H1 (cell line): ENCODE measurements around the gene ANGPTL8. TPM values are rescaled to one million over a fixed set of nuclear protein-coding genes. Genes with fewer than 3 reads are reported as not detected.

Experiments
- CTCF ChIA-PET: fragments of 300-600 bp; sonication (Branson Sonifier 250); formaldehyde crosslinking; loops from one replicate; lab custom pipeline; 2021; ENCODE audit not compliant: partially characterized antibody; lab: Charles Lee
- POLR2A ChIA-PET: fragments of 300-600 bp; sonication (Branson Sonifier 250); formaldehyde crosslinking; loops from one replicate; lab custom pipeline; 2021; ENCODE audit warnings: inconsistent platforms; ENCODE audit not compliant: partially characterized antibody; lab: Charles Lee
- DNase-seq, 2 experiments: peaks; one replicate each; pipeline versions ENCODE4 v3.0.0 to v3.0.0-alpha.2; 2010 to 2022; ENCODE audit warnings: low spot score in 2 of 2, low read depth in 1 of 2, mixed read lengths in 1 of 2
- FAIRE-seq: peaks from 2 replicates; lab custom pipeline; 2011; peaks lifted over from hg19 to GRCh38; lab: Jason Lieb, UNC
- H2AFZ ChIP-seq: 2 replicates; pipeline ENCODE4 v1.8.1; 2012; ENCODE audit warnings: low read length, inconsistent platforms
- H2AK5ac ChIP-seq: 2 replicates; pipeline ENCODE4 v1.6.1; 2013; ENCODE audit warnings: low read depth, low read length
- H2BK120ac ChIP-seq: replicated peaks from 2 replicates; pipeline ENCODE3; 2013; ENCODE audit warnings: low read depth, low read length, inconsistent platforms
- H2BK12ac ChIP-seq: 2 replicates; pipeline ENCODE4 v1.6.1; 2013; ENCODE audit warnings: low read depth, low read length
- H2BK15ac ChIP-seq: 2 replicates; pipeline ENCODE4 v1.6.1; 2013; ENCODE audit warnings: low read length
- H2BK20ac ChIP-seq: 2 replicates; pipeline ENCODE4 v1.6.1; 2013; ENCODE audit warnings: low read length
- H2BK5ac ChIP-seq: 2 replicates; pipeline ENCODE4 v1.6.1; 2013; ENCODE audit warnings: low read depth, low read length
- H3K14ac ChIP-seq: 2 replicates; pipeline ENCODE4 v1.6.1; 2013; ENCODE audit warnings: inconsistent platforms; ENCODE audit not compliant: insufficient read length
- H3K18ac ChIP-seq: 2 replicates; pipeline ENCODE4 v1.6.1; 2013; ENCODE audit warnings: low read length; ENCODE audit errors: extremely low read depth
- H3K23ac ChIP-seq: 2 replicates; pipeline ENCODE4 v1.6.1; 2013; ENCODE audit warnings: inconsistent platforms; ENCODE audit not compliant: insufficient read length
- H3K23me2 ChIP-seq: 2 replicates; pipeline ENCODE4 v1.6.1; 2013; ENCODE audit warnings: low read depth, low read length
- H3K27ac ChIP-seq: 2 replicates; pipeline ENCODE4 v1.6.1; 2011; ENCODE audit warnings: low read depth, low read length, inconsistent platforms
- H3K27me3 ChIP-seq, 4 experiments: replicated peaks in 1 of 4; 1 replicate in 1 of 4; 2 replicates in 3 of 4; pipeline versions ENCODE4 v1.6.1 to v1.8.1; 2011 to 2013; ENCODE audit warnings: low read length in 3 of 4, mild to moderate bottlenecking in 3 of 4, inconsistent platforms in 2 of 4, mixed read lengths in 2 of 4, moderate library complexity in 1 of 4; ENCODE audit not compliant: control insufficient read depth in 3 of 4, insufficient read depth in 3 of 4; ENCODE audit errors: extremely low read depth in 1 of 4
- H3K36me3 ChIP-seq, 4 experiments: 2 replicates each; pipeline versions ENCODE4 v1.6.1 to v1.8.1; 2011 to 2013; ENCODE audit warnings: mild to moderate bottlenecking in 4 of 4, low read length in 3 of 4, moderate library complexity in 2 of 4, control low read depth in 1 of 4, inconsistent platforms in 1 of 4; ENCODE audit not compliant: insufficient read depth in 4 of 4, control insufficient read depth in 2 of 4
- H3K4ac ChIP-seq: replicated peaks from 2 replicates; pipeline ENCODE3; 2013; ENCODE audit warnings: low read length, low read depth, mixed read lengths, inconsistent platforms; ENCODE audit not compliant: insufficient read length
- H3K4me1 ChIP-seq, 4 experiments: replicated peaks in 1 of 4; 1 replicate in 1 of 4; 2 replicates in 3 of 4; pipeline versions ENCODE4 v1.6.1 to v1.8.1; 2011 to 2013; ENCODE audit warnings: low read length in 3 of 4, inconsistent platforms in 2 of 4, mixed read lengths in 1 of 4; ENCODE audit not compliant: insufficient read depth in 4 of 4, control insufficient read depth in 3 of 4
- H3K4me2 ChIP-seq, 2 experiments: 2 replicates each; pipeline versions ENCODE4 v1.6.1 to v1.8.1; 2011 to 2013; ENCODE audit warnings: low read depth in 2 of 2, low read length in 2 of 2, control low read depth in 1 of 2, inconsistent platforms in 1 of 2, mild to moderate bottlenecking in 1 of 2; ENCODE audit not compliant: insufficient read depth in 1 of 2
- H3K4me3 ChIP-seq, 4 experiments: fragments of 200-600, 300-600 bp in 1 of 4; sonication (generic), shearing (Covaris generic), sonication (Bioruptor Twin) in 1 of 4; 2 replicates each; pipeline versions ENCODE4 v1.5.1 to v1.8.1; 2011 to 2016; ENCODE audit warnings: low read length in 4 of 4, low read depth in 3 of 4, control low read depth in 2 of 4, inconsistent platforms in 2 of 4, mild to moderate bottlenecking in 2 of 4, mixed read lengths in 1 of 4, moderate library complexity in 1 of 4; ENCODE audit not compliant: insufficient read depth in 2 of 4; ENCODE audit errors: extremely low read depth in 1 of 4
- H3K56ac ChIP-seq: replicated peaks from 2 replicates; pipeline ENCODE3; 2013; ENCODE audit warnings: low read depth, mild to moderate bottlenecking, mixed read lengths, low read length, inconsistent platforms; ENCODE audit not compliant: insufficient read length
- H3K79me1 ChIP-seq: 2 replicates; pipeline ENCODE4 v1.6.1; 2013; ENCODE audit warnings: low read depth, low read length, control low read depth
- H3K79me2 ChIP-seq, 2 experiments: 2 replicates each; pipeline versions ENCODE4 v1.6.1 to v1.8.1; 2012 to 2013; ENCODE audit warnings: low read length in 2 of 2, mild to moderate bottlenecking in 2 of 2, inconsistent platforms in 1 of 2; ENCODE audit not compliant: insufficient read depth in 2 of 2, control insufficient read depth in 1 of 2
- H3K9ac ChIP-seq, 4 experiments: replicated peaks in 1 of 4; 1 replicate in 1 of 4; 2 replicates in 3 of 4; pipeline versions ENCODE4 v1.6.1 to v1.8.1; 2011 to 2013; ENCODE audit warnings: low read depth in 3 of 4, low read length in 3 of 4, control low read depth in 2 of 4, mild to moderate bottlenecking in 2 of 4, moderate library complexity in 2 of 4, inconsistent platforms in 1 of 4; ENCODE audit errors: extremely low read depth in 1 of 4
- H3K9me3 ChIP-seq, 2 experiments: 2 replicates each; pipeline versions ENCODE4 v1.6.1 to v1.8.1; 2012 to 2013; ENCODE audit warnings: mild to moderate bottlenecking in 2 of 2, moderate library complexity in 2 of 2, control low read depth in 1 of 2, inconsistent platforms in 1 of 2, low read depth in 1 of 2, low read length in 1 of 2, mixed read lengths in 1 of 2; ENCODE audit not compliant: insufficient read depth in 2 of 2
- H4K20me1 ChIP-seq, 2 experiments: replicated peaks in 1 of 2; 2 replicates each; pipeline versions ENCODE3 to v1.8.1; 2011 to 2013; ENCODE audit warnings: inconsistent platforms in 2 of 2, low read length in 2 of 2, mild to moderate bottlenecking in 1 of 2; ENCODE audit not compliant: insufficient read depth in 2 of 2, control insufficient read depth in 1 of 2
- H4K5ac ChIP-seq: 2 replicates; pipeline ENCODE4 v1.6.1; 2013; ENCODE audit warnings: low read length, low read depth, mixed read lengths, inconsistent platforms; ENCODE audit not compliant: insufficient read length
- H4K8ac ChIP-seq: 2 replicates; pipeline ENCODE4 v1.8.0; 2013; ENCODE audit warnings: mild to moderate bottlenecking, moderate library complexity, low read length, inconsistent platforms; ENCODE audit not compliant: insufficient read depth; ENCODE audit errors: extremely low read depth
- H4K91ac ChIP-seq: replicated peaks from 2 replicates; pipeline ENCODE3; 2013; ENCODE audit warnings: low read length, mixed read lengths, inconsistent platforms; ENCODE audit not compliant: insufficient read length
- CREB1 ChIP-seq: IDR thresholded peaks from 2 replicates; pipeline ENCODE4 v1.6.1; 2012; ENCODE audit warnings: inconsistent platforms
- HDAC2 ChIP-seq, 2 experiments: fragments of 300-600 bp in 1 of 2; sonication (generic) in 1 of 2; IDR thresholded peaks; 2 replicates each; pipeline ENCODE4 v1.6.1; 2011 to 2012; ENCODE audit warnings: low read depth in 2 of 2, low read length in 2 of 2, mild to moderate bottlenecking in 2 of 2, moderate library complexity in 2 of 2, borderline replicate concordance in 1 of 2, inconsistent platforms in 1 of 2
- JUN ChIP-seq: IDR thresholded peaks from 2 replicates; pipeline ENCODE4 v1.6.1; 2011; ENCODE audit warnings: low read depth, mild to moderate bottlenecking, improper control_type of control experiment, low read length
- KDM1A ChIP-seq: fragments of 200-600, 300-600 bp; sonication (generic); IDR thresholded peaks from 2 replicates; pipeline ENCODE4 v1.7.1; 2016; ENCODE audit warnings: mild to moderate bottlenecking, low read length, borderline replicate concordance
- POLR2AphosphoS5 ChIP-seq: IDR thresholded peaks from 2 replicates; pipeline ENCODE4 v1.6.1; 2011; ENCODE audit warnings: low read depth, low read length
- POU5F1 ChIP-seq: IDR thresholded peaks from 2 replicates; pipeline ENCODE4 v1.6.1; 2011; ENCODE audit warnings: low read depth, mild to moderate bottlenecking, low read length, moderate library complexity
- RNF2 ChIP-seq: fragments of 200-900, 300-1000 bp; sonication (generic); IDR thresholded peaks from 2 replicates; pipeline ENCODE4 v1.7.1; 2016; ENCODE audit warnings: borderline replicate concordance, low read depth, mild to moderate bottlenecking, antibody characterized with exemption, low read length; ENCODE audit not compliant: poor library complexity, severe bottlenecking; ENCODE audit errors: missing control alignments
- TAF1 ChIP-seq: IDR thresholded peaks from 2 replicates; pipeline ENCODE4 v1.6.1; 2011; ENCODE audit warnings: mild to moderate bottlenecking, low read depth, low read length
- TAF7 ChIP-seq: optimal IDR thresholded peaks from 2 replicates; pipeline ENCODE3; 2011; ENCODE audit warnings: low read depth, mild to moderate bottlenecking, inconsistent platforms, low read length, moderate library complexity, borderline replicate concordance
- USF2 ChIP-seq: IDR thresholded peaks from 2 replicates; pipeline ENCODE4 v1.6.1; 2011; ENCODE audit warnings: low read length, improper control_type of control experiment
- WGBS, 2 experiments: shearing (Covaris generic) in 1 of 2; methylation state at CpG; one replicate each; pipeline versions ENCODE4 v1.1.6 to v1.1.7; 2013 to 2015; ENCODE audit warnings: low lambda C conversion rate in 2 of 2, mixed read lengths in 2 of 2, inconsistent platforms in 1 of 2, low coverage in 1 of 2, missing lambda C conversion rate in 1 of 2; ENCODE audit not compliant: insufficient replicate concordance in 2 of 2, insufficient coverage in 1 of 2, insufficient read length in 1 of 2; ENCODE audit errors: extremely low coverage in 1 of 2, missing lambda C conversion rate in 1 of 2; 5-methylcytosine and 5-hydroxymethylcytosine counted together
- polyA plus RNA-seq, 7 experiments: library from polyadenylated mRNA; depleted of rRNA in 3 of 7; stranded (reverse) in 5 of 7; unstranded in 2 of 7; fragments of >200 nt in 5 of 7; fragments of 200-250 nt in 2 of 7; gene quantifications; 1 replicate in 5 of 7; 2 replicates in 1 of 7; 4 replicates in 1 of 7; pipeline versions ENCODE4 v1.2.1 to v1.2.3, GENCODE V29; 2011 to 2013; ENCODE audit warnings: missing spikeins in 2 of 7, mixed read lengths in 2 of 7
- total RNA-seq: library from RNA; stranded (reverse); fragmentation: NEBNext Ultra II Directional; extraction: Animal tissue kit (Norgen Biotek cat#: 25700); gene quantifications from 2 replicates; pipeline ENCODE4 v1.2.1, GENCODE V29; 2021
- TF ChIP-seq, protein P1 (sequence below): IDR thresholded peaks from 2 replicates; pipeline ENCODE4 v1.6.1; 2012; ENCODE audit warnings: low read length, inconsistent platforms

ANGPTL8 gene
- total and polyA plus RNA-seq, 2 of the 8 experiments (the other 6 are each of a cell fraction or from before 2014, with no cell fraction given): not detected

GRCh38 chr19:11284515-11284914 lies 45.1 kb downstream of the ANGPTL8 start:
- Histone ChIP-seq H3K79me2 (no peaks in the 10 kb centered on the region), H3K23me2 (no peaks in the 10 kb centered on the region; the same call in 1 of the 2 replicates), H2BK5ac (no peak overlapping the region), H4K91ac (peak overlapping the region; percentile 30), H3K9me3 (no peaks in the 10 kb centered on the region), H3K56ac (no peak overlapping the region), H2BK120ac (no peak overlapping the region), H2AK5ac (no peak overlapping the region), H4K5ac (no peak overlapping the region), H2BK15ac (no peak overlapping the region), H3K4me3 (no peak overlapping the region), H3K36me3 (no peaks in the 10 kb centered on the region), H3K27me3 (no peaks in the 10 kb centered on the region), H3K4me1 (no peaks in the 10 kb centered on the region), H3K9ac (no peak overlapping the region), H3K27ac (no peak overlapping the region), H3K79me1 (no peaks in the 10 kb centered on the region), H2AFZ (no peak overlapping the region), H3K4me2 (no peak overlapping the region), H2BK20ac (no peak overlapping the region), H4K8ac (no peak overlapping the region), H4K20me1 (no peaks in the 10 kb centered on the region), H2BK12ac (no peak overlapping the region), H3K18ac (no peak overlapping the region), H3K4ac (no peak overlapping the region), H3K14ac (no peak overlapping the region), H3K23ac (no peak overlapping the region)
- POLR2A ChIA-PET: interaction anchor here (0.7 kb wide), 1 partner anchor 91 kb away, joined by 3 read pairs; no protein-coding TSS in a partner anchor
- DNase-seq (no peak), FAIRE-seq (no peak)
- CTCF ChIA-PET: interaction anchor here (0.6 to 1.0 kb wide), 3 partner anchors 10 to 26 kb away, joined by 3 to 4 read pairs (median 3); no protein-coding TSS in a partner anchor
- WGBS, 2 experiments: 84% methylated on average over 6 of the region's 6 CpGs; no CpG with 5 or more reads in 1 of the 2 experiments
- TF ChIP-seq CREB1 (no peak), JUN (no peak), POU5F1 (no peak), POLR2AphosphoS5 (no peak), TAF7 (no peak), USF2 (no peak), TAF1 (no peak), HDAC2 (IDR thresholded peaks at IDR 0.05; ENCODE audit: borderline replicate concordance in 1 of 2, low read depth in 2 of 2, low read length in 2 of 2) (no peak), RNF2 (no peak), KDM1A (no peak)
- TF ChIP-seq, protein P1, sequence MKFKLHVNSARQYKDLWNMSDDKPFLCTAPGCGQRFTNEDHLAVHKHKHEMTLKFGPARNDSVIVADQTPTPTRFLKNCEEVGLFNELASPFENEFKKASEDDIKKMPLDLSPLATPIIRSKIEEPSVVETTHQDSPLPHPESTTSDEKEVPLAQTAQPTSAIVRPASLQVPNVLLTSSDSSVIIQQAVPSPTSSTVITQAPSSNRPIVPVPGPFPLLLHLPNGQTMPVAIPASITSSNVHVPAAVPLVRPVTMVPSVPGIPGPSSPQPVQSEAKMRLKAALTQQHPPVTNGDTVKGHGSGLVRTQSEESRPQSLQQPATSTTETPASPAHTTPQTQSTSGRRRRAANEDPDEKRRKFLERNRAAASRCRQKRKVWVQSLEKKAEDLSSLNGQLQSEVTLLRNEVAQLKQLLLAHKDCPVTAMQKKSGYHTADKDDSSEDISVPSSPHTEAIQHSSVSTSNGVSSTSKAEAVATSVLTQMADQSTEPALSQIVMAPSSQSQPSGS: no peak
